ENCODE measurements around the gene VSIR.

The VSIR gene

DNA sequence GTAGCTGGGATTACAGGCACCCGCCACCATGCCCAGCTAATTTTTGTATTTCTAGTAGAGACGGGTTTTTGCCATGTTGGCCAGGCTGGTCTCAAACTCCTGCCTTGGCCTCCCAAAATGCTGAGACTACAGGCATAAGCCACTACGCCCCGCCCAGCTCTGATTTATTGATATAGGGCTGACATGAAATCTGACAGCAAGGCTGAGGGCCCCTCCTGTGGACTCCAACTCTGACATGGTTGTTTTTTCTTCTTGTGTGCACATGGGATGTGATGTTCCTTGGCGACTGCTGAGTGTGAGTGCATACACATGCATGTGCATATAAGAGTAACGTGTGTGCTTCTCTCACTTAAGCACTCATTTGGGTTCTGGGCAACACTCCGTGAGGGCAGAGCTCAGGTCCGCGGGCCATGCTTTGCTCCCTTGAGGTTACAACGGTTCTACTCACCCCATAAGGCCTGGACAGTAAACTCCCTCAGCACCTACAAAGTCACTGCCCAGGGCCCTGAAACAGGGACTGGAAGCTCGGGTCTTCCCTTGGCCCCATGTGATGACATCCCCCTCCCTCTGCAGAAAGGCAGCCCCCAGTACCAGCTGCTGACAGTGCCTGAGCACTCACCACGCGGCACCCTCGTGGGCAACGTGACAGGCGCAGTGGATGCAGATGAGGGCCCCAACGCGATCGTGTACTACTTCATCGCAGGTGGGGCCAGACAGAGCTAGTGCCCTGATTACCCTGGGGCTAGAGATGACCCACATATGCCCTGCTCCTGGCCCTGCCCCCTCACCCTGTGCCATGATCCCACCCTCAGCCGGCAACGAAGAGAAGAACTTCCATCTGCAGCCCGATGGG, 33.6 kb upstream of the VSIR start:
- no peak for DNase-seq

DNA sequence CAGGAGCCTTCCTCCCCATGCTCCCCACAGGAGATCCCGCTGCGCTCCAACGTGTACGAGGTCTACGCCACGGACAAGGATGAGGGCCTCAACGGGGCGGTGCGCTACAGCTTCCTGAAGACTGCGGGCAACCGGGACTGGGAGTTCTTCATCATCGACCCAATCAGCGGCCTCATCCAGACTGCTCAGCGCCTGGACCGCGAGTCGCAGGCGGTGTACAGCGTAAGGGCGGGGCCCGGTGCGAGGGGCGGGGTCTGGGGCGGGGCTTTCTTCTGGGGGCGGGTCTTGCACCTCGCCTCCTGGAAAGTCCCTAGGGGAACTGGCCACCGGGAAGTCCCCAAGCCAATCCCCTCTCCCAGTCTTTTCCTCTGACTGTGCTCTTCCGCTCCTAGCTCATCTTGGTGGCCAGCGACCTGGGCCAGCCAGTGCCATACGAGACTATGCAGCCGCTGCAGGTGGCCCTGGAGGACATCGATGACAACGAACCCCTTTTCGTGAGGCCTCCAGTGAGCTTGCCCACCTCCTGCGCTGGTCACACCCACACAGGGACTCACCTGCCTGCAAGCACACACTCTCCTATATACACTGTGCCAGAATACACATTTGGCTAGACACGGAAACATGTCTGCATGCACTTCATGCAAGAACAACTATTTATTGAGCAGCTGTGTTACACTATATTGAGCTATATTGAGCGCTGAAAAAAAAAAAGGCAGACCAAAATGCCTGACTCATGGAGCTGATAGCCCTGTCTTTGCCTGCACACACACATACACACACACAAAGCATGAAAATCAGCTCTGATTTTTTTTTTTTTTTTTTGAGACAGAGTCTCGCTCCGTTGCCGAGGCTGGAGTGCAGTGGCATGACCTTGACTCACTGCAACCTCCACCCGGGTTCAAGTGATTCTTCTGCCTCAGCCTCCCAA, 32.7 kb upstream of the VSIR start:
- no peak for DNase-seq

DNA sequence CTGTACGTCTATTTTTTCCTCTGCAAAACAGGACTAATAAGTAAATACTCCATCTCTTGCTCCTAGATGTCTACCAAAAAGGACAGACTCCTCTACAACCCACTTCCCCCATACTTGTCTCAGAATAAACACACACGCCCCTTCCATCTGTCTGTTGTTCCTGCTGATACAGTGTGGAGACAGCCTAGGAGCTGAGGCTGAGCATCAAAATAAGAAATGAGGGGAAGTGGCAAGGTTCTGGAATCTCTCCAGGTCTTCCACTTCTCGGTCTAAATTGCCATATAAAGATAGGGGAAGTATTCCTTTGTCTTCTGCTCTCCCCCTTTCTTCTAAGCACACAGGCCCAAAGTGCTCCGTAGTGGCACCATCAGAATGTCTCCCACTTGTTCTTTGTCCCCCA, 30.8 kb upstream of the VSIR start:
- DNase-seq, result no peak

DNA sequence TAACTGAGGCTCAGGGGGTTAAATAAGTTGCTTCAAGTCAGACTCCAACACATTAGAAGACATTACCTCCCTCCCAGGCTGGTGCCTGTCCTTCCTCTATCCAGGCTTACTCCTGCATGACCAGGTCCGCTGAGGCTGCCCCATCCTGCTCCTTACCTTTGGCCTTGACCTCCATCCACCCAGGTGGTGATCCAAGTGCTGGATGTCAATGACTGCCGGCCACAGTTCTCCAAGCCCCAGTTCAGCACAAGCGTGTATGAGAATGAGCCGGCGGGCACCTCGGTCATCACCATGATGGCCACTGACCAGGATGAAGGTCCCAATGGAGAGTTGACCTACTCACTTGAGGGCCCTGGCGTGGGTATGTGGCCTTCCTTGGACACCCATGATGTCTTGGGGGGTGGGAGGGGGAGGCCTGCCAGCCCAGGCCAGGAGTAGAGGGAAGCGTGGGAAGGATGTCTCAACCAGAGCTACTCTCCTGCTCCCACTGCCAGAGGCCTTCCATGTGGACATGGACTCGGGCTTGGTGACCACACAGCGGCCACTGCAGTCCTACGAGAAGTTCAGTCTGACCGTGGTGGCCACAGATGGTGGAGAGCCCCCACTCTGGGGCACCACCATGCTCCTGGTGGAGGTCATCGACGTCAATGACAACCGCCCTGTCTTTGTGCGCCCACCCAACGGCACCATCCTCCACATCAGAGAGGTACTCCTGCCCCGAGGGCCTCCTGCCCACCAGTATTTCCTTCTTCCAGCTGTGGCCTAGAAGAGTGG, 29.6 kb upstream of the VSIR start:
- DNase-seq, result no peak

DNA sequence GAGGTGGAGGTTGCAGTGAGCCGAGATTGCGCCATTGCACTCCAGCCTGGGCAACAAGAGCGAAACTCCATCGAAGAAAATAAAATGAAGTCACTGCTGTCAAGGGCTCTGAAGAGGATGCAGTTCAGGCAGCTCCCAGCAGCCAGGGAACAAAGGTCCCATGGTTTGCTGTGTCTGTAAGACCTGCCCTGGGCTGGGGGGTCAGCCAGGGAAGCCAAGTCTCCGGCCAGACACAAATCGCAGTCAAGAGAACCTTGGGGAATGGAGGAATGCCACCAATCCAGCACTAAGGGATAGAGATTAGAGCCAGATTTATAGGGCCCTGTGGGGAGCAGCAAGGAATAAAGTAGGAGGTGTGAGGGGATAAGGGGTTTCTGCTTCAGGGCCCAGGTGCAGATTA, 28.9 kb upstream of the VSIR start:
- DNase-seq, result no peak

DNA sequence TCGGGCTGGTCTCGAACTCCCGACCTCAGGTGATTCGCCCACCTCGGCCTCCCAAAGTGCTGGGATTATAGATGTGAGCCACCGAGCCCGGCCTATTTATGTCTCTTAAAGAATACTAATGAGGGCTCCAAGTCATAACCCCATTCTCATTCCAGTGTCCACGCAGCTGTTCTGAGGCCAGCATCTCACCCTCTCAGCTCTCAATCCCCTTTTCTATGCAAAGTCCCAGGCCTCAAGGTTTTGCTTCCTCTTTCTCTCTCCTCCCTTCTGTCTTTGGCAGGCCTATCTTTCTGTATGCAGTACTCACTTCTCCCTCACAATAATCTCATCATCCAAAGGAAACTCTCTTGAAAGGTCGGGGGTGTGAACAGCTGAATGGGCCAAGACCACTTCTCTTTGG, 28.0 kb upstream of the VSIR start:
- no peak for DNase-seq

DNA sequence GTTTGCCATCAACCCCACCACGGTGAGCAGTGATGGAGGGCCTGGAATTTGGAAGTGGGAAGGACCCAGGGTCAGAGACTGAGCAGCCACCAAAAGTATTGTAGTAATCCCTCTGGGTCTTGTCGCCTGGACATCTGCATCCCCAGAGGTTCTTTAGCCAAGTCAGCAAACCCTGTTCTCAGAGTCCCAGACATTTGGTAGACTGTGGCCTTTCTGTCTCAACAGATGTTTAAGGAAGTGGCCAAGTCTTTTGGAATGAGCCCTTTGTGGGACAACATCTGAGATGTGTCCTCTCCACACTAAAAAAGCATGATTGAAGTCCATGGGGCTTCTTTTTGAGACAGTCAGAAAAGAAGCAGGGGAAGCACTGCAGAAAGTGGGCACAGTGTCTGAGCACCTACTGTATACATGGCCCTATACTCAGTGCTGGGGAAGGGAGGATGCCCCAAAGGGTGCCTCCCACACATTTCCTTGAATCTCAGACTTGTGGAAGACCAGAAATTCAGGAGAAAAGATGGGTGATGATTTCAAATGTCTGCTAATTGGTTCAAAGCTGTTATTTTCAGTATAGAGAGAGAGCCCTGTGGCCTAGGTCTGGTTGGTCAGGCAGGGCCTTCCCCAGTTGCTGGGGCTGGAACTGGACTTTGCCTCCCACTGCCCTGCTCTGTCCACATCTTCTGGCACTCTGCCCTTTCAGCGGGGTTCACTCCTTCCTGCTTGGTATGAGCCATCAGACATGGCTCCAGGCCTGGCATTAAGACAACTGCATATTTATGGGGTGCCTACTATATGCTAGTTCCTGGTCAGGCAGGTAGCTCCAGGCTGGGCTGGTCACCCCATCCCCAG, 26.5 kb upstream of the VSIR start:
- no peak for DNase-seq

DNA sequence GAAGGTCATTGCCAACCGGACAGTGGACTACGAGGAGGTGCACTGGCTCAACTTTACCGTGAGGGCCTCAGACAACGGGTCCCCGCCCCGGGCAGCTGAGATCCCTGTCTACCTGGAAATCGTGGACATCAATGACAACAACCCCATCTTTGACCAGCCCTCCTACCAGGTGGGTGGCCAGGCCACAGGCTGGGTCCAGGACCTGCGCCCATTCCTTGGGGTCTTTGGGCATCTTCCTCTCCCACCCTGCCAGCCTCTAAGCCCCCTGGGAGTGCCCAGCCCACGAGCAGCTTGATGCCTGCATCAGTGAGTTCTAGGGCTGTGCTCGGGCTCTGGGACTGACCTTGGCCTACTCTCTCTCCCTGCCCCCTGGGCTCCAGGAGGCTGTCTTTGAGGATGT, 25.8 kb upstream of the VSIR start:
- DNase-seq, result no peak

DNA sequence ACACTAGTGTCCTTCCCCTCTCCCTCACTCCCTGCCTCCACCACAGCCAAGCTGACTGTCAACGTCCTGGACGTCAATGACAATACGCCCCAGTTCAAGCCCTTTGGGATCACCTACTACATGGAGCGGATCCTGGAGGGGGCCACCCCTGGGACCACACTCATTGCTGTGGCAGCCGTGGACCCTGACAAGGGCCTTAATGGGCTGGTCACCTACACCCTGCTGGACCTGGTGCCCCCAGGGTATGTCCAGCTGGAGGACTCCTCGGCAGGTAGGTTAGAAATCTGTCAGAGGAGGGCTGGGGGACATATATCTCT, 24.9 kb upstream of the VSIR start:
- no peak for DNase-seq

DNA sequence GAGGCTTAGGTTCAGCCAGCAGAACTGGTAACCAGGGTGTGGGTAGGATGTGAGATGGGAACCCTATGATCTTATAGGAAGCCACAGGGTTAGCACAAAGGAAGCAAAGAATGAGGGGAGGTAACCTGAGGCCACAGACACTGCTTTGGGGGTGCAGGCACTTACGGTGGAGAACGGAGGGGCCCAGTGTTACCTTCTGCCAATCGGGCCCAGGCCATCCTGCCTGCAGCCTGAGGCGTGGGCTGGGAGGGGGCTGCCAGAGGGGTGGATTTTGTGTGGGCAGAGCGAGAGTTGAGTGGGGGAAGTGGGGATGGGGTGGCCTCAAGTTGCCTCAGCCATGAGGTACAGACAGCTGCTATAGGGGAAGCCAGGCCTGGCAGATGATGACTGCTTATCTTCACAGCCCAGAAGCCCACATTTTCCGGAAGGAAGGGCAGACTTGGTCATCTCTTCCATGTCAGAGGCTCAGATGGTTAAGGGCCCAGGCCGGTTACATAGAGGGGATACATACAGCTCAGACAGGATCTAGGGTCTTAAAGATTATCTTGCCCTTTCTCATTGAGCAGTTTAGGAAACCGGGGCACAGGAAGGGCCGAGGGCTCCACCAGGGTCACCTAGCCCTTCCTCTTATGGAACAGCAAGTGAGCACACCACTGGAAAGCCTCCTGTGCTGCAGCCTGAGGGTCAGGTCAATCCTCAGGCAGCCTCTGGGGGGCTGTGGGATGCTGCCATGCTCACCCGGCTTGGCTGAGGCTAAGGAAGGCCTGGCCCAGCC, 24.4 kb upstream of the VSIR start:
- DNase-seq, result no peak

DNA sequence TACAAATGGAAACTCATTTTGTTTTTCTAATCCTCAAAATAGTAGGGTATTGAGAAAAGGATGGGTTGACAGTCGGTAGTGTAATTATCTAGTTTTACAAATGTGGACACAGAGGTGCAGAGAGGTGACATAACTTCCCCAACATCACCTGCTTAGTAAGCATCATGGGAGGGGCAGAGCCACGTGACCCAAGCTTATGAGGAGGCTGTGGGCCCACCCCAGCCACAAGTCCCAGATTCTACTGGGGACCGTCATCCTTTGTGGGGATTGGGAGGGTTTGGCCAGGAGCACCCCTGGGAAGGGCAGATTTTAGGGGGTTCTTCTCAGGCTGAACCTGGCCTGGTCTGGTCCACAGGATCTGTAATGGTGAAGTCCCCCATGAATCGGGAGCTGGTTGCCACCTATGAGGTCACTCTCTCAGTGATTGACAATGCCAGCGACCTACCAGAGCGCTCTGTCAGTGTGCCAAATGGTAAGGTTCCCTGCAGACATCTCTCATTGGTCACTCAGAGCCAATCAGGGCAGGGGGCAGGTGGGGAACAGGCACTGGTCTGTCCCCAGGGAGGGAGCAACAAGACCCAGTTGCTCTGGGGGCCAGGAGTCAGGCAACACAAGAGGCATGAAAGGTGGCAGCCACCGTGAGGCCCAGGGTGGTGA, 23.6 kb upstream of the VSIR start:
- DNase-seq, result no peak

DNA sequence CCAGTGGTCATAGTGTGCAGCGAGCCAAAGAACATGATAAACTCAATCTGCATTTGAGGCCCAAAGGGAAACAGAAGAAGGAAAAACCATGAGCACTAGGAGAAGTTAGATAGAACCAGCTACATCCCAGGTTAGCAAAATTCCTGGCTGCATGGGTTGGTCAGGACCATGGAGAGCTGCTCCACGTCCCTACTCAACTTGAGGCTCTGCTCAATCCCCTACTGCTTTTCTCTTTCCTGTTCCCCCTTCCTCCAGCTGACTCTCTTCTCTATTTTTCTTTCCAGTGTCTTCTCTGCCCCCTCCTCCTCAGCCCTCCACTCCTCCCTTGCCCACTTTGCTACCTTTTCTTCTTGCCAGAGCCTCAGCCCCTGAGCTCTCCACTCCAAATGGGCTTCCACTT, 21.9 kb upstream of the VSIR start:
- DNase-seq, result no peak

DNA sequence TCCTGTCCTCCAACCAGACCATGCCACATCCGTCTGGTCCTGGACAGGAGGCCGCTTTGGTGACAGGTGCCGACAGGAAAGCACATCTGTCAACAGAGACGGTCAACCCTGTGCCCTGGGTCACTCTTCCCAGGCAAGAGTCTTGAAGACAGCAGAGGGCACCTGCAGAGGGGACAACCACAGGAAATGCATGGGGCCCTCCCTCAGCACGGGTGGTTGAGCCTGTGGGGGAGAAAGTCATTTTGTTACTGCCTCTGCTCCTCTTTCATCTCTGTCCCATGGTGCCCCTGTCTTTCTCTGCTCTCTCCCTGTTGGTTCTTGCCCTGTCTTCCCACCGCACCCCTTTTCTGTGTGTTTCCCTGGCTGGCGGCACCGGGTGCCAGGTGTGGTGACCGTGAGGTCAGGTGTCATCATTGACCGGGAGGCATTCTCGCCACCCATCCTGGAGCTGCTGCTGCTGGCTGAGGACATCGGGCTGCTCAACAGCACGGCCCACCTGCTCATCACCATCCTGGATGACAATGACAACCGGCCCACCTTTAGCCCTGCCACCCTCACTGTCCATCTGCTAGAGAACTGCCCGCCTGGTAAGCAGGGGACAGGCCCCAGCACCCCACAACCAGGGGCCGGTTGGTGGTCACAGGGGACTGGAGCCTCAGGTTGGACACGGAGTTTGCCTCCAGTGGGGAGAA, 17.6 kb upstream of the VSIR start:
- DNase-seq, result no peak

DNA sequence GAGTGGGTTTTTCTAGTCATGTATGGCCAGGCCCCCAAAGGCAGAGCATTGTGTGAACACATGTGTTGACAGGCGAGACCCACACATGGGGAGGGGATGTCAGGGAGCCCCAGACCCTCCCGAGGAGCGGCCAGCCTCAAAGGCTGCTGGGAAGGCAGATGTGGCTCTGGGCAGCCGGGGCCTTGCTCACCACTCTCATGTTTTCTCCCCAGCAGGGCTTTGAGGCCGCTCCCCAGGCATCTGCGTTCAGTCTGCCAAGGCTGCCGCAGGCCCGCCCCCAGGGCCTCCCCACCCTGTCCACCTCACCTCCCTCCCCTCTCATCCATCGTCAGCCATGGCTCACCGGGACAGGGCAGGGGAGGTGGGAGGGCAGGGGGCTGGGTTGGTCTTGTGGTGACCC, 16.6 kb upstream of the VSIR start:
- DNase-seq, result no peak

DNA sequence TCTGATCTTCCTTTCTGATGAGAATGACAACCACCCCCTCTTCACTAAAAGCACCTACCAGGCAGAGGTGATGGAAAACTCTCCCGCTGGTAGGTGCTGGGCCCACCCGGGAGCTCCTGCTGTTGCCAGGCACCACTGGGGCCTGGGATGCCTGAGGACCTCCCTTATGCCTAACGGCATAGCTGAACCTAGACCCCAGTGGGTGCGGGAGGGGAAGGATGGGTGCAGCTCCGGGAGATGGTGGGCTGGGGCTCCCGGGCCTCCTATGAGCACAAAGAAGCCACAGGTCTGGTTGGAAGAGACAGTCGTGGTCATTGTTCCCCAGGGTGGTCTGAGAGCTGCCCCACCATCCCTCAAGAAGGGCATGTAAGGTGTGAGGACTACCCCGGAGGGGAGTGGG, 15.6 kb upstream of the VSIR start:
- DNase-seq, result no peak

DNA sequence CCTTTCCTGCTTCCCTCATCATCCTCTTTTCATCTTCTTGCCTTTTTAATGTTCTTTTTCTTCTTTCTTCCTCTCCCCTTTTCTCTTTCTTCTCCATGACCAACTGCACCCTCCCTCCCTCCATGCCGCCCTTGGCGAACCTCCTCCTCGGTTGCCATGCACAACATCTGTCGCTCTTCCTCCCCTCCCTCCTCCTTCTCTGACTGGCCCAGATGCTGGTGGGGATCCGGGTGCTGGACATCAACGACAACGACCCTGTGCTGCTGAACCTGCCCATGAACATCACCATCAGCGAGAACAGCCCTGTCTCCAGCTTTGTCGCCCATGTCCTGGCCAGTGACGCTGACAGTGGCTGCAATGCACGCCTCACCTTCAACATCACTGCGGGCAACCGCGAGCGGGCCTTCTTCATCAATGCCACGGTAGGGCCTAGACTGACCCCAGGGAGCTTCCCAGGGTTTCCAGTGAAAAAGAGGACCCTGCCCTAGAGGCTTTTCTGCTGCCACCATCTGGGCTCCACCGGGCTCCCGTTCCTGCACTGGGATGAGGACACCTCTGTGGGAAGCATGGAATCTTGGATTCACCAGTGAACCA, 11.5 kb upstream of the VSIR start:
- DNase-seq, result no peak

DNA sequence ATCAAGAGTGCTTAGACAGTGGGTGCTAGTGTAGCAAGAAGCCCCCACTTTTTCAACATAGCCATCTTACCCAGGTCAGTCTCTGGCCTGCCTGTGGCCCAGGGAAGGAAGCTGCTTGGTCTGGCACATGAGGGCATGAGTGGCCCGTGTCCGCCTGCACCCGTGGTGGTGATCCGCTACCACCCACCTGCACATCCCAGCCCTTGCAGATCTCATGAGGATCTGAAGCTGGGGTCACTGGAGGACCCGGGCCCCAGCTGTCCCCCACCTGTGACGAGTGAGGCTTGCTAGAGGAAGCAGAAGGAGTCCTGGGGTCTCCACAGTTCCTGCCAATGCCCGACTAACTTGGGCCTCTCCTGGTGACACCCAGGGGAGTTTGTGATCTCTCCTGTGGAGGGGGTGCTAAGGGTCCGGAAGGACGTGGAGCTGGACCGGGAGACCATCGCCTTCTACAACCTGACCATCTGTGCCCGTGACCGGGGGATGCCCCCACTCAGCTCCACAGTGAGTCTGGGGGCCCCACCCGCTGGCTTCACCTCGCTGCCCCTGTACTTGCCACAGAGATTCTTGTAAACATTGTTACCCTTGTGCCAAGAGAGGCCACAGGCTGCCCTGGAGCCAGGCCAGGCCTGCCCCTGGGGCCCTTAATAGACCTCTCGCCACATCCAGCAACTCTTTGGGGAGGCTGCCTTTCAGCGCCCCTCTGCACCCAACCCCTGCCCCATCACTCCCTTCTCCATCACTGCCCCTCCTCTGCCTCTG, 10.8 kb upstream of the VSIR start:
- DNase-seq, result no peak

DNA sequence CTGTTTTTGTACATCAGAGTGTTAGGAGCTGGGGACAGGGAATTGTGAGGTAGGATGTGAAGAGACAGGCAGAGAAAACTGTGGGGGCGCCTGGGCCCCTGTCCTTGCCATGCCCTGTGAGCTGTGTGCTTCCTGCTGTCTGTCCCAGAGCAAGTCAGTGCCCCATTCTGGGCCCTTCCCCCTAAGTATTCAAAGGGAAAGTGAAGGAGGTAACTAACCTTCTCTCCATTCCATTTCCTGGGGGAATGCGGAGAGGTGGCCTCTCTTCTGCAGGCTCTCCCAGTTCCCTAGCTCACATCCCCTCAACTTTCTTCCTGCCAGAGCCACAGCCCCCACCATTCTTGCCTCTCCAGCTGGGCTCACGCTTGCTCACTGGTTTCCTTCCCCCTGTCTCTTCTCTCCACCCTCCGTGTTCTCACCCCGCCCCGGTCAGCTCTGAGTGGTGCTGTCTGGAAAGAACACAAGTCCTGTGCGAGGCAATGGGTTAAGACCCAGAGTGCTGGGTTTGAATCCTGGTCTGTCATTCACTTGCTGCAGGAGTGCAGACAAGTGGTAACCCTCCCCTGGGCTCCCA, 9.7 kb upstream of the VSIR start:
- DNase-seq, result no peak
